ENCODE measurements around the gene PON1.

DNA sequence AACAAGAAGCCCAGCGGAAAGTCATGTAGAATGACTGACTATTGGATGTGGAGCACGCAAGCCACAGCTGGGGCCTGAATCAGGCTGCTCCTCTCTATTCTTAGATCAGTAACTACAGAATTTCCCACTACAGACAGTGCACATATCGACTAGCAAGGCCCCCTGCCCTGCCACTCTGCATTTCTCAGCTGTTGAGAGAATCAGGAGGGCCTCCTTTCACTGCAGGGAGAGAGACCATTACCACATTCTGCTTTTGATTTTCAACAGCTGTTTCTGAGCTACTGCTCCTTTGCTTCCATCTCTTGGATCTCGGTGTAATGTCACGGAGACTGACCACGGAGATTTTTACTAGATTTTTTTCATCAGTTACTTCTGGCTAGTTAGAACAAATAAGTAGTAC, 73.8 kb downstream of the PON1 start:
- TF ChIP-seq POLR2A (IDR thresholded peaks at IDR 0.05), result no peak
- TF ChIP-seq, protein P1, sequence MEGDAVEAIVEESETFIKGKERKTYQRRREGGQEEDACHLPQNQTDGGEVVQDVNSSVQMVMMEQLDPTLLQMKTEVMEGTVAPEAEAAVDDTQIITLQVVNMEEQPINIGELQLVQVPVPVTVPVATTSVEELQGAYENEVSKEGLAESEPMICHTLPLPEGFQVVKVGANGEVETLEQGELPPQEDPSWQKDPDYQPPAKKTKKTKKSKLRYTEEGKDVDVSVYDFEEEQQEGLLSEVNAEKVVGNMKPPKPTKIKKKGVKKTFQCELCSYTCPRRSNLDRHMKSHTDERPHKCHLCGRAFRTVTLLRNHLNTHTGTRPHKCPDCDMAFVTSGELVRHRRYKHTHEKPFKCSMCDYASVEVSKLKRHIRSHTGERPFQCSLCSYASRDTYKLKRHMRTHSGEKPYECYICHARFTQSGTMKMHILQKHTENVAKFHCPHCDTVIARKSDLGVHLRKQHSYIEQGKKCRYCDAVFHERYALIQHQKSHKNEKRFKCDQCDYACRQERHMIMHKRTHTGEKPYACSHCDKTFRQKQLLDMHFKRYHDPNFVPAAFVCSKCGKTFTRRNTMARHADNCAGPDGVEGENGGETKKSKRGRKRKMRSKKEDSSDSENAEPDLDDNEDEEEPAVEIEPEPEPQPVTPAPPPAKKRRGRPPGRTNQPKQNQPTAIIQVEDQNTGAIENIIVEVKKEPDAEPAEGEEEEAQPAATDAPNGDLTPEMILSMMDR (IDR thresholded peaks at IDR 0.05), result no peak
